NCI-H2107 treated with DMSO at 0.1 percent for 48 hours (cell line): Measurements from ENCODE around the gene CCDC47.
A peak's percentile ranks its signal among the peaks of the same experiment; 100 is the strongest.

Experiments
- DNase-seq: peaks from one replicate; lab custom pipeline; 2025; ENCODE audit not compliant: unreplicated experiment; lab: John Stamatoyannopoulos, UW

CCDC47 gene

GRCh38 chr17:63699638-63700527 is 73.5 kb downstream of the CCDC47 start, which contains the start of gene LIMD2:
Gene LIMD2 (minus strand): TSS chr17:63700125. CDS start chr17:63699298, 827 bp downstream.
- DNase-seq: peak; percentile 35

DNA sequence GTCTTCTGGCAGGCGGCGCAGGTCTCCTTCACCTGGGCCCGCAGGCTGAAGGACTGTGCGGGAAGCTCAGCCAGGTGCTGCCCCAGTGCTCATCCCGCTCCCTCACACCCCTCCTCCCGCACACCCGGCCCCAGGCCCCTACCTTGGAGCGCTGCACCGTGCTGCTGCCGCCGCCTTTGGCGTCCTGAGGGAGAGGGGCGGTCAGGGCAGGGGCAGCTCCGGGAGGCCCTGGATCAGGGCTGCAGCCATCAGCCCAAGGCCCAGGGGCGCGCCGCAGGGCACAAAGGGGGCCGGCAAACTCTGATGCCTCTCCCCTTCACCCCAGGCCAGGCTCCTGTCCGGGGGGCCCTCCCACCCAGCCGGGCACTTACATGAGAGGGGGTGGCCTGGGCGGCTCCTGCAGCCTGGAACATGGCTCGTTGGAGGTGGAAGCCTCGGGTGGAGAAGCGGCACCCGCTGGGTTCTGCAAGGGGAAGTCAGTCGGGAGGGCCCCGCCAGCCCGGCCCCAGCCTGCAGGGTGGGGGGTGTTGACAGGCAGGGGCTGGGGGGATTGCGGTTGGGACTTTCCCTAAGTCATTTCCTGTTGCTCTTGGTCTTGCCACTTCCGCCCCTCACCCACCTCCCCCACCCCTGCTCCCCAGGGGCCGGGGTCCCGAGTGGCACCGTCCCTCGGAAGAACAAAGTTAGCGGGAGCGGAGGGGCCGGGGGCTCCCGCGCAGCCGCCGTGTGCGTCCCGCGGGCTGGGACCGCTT is 74.3 kb downstream of the CCDC47 start:
- no peak for DNase-seq

DNA sequence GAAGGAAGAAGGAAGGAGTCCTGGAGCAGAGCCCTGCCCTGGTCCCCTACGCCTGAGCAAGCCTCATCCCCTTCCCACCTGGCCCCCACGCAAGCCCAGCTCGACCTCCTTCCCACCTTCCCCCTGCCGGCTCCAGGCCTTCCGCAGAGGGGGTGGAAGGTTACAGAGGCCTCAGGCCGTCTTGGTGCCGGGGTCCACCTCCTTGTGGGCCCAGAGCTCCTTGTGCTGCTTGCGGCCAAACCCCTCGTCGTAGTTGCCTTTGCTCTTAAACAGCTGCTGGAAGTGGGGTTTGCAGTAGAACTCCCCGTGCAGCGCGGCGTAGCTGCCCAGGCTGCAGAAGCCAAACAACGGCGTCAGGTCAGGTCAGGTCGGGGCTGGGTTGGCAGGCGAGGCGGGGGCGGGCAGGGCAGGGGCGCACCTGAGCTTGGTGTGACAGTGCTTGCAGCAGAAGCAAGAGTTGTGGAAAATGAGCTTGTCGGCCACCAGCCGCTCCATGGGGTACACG is 75.0 kb downstream of the CCDC47 start:
- DNase-seq: peak; percentile 18

DNA sequence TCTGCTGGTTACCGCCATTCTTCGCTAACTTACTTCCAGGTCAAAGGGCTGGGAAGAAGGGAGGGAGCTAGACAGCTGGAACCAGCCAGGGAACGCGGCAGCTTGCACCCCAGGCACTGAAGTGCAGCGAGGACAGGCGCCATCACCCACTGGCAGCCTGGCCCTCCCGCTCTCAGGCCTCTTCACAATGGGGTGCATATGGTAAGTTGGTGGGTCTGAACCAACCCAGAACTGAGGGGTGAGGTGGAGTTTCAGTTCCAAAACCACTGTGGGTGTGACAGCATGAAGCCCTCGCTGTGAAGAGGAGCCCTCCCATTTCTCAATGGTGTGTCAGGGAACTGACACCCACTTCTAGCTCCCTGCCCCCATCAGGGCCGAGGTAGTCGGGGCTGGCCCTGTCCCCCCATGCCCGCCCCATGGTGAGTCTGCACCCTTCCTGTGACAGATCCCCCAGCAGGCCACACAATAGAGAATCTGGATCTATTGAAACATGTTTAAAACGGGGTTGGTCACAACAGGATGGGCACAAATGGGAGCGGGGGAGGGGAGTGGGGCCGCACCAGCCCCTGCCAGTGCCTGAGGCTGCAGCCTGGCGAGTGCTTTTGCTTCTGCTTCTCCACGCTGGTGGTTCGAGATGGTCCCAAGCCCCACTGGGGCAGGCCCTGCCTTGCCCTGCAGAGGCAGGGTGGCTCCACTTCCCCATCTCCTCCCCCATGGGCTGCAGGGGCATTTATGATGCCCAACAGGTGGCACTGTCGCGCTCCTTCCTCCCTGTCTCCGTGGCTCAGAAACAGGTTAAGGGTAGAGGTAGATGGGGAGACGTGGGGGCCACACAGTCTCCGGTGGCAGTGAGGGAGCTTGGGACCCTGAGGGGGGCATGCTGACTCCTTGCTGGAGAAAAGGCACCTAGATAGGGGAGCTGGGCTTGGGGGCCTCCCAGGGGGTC is 75.8 kb downstream of the CCDC47 start:
- peak; percentile 10 for DNase-seq

DNA sequence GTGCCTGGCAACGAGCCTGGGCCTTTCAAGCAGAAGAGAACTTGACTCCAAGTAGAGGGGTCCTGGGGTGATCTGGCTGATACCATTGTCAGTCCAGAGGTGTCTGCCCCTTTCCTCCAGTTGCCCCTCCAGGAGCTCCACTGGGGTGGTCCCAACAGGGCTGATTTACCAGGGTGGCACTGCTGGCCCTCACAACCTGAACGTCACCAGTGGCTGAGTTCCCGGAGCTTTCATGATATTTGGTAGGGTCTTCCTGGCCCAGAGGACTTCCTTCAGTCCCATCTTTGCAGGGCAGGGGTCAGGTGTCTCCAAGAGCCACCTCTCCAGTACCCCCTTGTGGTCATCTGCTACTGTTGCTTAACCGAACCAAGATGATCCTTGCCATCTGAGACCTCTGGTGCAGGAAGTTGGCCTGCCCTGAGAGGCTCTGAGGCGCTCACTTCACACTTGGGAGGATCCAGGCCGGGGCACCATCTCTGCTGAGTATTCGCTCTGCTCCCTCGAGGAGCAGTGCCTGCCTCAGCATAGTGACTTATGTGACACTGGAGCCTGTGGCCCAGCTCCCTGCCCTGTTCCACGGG is 76.9 kb downstream of the CCDC47 start:
- DNase-seq: no peak

- DNase-seq: no peak
These were observed 77.5 kb downstream of the CCDC47 start for GRCh38 chr17:63695889-63696288.
